Stomach (tissue), 4 donors: ENCODE results near the gene ADGRF3.
"Not testable (repeated sequence)": the region's sequence is repeated elsewhere in the genome, so short reads cannot be mapped to it uniquely, and the experiment has no call there.

Experiments
- POLR2AphosphoS5 ChIP-seq, 3 donors: sonication (generic); formaldehyde crosslinking; IDR thresholded peaks; one replicate each; pipeline ENCODE4 v1.6.1; 2016; ENCODE audit warnings: antibody characterized with exemption in 3 of 3
- TF ChIP-seq, protein P1 (sequence below), 7 experiments: fragments of 450-650 bp in 4 of 7; fragments of 200-600 bp in 3 of 7; sonication (generic) in 3 of 7; IDR thresholded peaks; one replicate each; pipeline ENCODE4 v1.5.1; 2016 to 2019; ENCODE audit warnings: antibody characterized with exemption in 7 of 7, control low read depth in 2 of 7, mild to moderate bottlenecking in 1 of 7

DNA sequence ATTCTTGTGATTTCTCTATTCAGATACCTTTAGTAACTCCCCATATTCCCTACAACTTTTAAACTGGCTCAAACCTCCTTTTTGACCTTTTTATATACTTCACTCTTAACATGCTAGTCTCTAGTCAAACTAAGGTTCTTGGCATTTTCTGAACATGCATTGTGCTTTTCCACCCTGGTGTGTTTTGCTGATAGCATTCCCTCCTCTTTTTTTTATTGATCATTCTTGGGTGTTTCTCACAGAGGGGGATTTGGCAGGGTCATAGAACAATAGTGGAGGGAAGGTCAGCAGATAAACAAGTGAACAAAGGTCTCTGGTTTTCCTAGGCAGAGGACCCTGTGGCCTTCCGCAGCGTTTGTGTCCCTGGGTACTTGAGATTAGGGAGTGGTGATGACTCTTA lies 23.1 kb upstream of the ADGRF3 start:
- TF ChIP-seq, protein P1, sequence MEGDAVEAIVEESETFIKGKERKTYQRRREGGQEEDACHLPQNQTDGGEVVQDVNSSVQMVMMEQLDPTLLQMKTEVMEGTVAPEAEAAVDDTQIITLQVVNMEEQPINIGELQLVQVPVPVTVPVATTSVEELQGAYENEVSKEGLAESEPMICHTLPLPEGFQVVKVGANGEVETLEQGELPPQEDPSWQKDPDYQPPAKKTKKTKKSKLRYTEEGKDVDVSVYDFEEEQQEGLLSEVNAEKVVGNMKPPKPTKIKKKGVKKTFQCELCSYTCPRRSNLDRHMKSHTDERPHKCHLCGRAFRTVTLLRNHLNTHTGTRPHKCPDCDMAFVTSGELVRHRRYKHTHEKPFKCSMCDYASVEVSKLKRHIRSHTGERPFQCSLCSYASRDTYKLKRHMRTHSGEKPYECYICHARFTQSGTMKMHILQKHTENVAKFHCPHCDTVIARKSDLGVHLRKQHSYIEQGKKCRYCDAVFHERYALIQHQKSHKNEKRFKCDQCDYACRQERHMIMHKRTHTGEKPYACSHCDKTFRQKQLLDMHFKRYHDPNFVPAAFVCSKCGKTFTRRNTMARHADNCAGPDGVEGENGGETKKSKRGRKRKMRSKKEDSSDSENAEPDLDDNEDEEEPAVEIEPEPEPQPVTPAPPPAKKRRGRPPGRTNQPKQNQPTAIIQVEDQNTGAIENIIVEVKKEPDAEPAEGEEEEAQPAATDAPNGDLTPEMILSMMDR (IDR thresholded peaks at IDR 0.05) = not testable (repeated sequence)
- not testable (repeated sequence) for TF ChIP-seq POLR2AphosphoS5 (IDR thresholded peaks at IDR 0.05)
